Stimulated activated CD4-positive, alpha-beta T cell treated with anti-CD3 and anti-CD28 coated beads, Interleukin-15, amount 100 ng/mL, for 48 hours (primary cell): ENCODE results near the gene TFEB.
A peak's percentile ranks its signal among the peaks of the same experiment; 100 is the strongest.

Experiments
- DNase-seq, 2 donors: peaks; one replicate each; pipeline ENCODE4 v3.0.0-alpha.2; 2020; ENCODE audit warnings: low read depth in 2 of 2

TFEB gene

GRCh38 chr6:41735427-41736185 is at the start of gene TFEB:
TSS of gene TFEB (minus strand) at chr6:41735608. CDS start at chr6:41691213, 44,395 bp downstream.
- DNase-seq, result peak; percentile 85 to 92

DNA sequence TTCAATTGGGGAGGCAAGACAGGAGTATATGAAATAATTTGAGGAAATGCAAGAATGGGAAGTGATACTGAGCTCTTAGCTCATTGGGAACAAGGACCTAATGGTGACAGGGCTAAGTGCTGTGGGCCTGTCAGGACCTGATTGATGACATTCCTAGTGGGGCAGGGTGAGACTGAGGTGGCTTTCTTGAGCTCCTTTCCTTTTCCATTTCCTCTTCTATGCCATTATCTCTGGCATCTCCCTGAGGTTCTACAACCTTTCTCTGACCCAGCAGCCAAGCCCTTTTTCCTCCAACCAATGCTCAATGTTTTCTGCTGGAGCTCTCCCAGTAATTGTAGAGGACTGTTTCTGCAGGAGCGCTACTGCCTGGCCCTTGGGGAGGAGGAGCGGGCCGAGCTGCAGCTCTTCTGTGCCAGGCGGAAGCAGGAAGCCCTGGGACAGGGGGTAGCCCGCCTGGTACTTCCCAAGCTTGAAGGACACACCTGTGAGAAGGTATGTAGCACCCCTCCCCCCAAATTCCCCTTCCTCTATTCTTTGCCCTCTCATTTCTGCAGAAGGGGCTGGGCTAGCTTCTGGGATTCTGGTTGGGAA is 49.3 kb upstream of the TFEB start:
- no peak for DNase-seq

DNA sequence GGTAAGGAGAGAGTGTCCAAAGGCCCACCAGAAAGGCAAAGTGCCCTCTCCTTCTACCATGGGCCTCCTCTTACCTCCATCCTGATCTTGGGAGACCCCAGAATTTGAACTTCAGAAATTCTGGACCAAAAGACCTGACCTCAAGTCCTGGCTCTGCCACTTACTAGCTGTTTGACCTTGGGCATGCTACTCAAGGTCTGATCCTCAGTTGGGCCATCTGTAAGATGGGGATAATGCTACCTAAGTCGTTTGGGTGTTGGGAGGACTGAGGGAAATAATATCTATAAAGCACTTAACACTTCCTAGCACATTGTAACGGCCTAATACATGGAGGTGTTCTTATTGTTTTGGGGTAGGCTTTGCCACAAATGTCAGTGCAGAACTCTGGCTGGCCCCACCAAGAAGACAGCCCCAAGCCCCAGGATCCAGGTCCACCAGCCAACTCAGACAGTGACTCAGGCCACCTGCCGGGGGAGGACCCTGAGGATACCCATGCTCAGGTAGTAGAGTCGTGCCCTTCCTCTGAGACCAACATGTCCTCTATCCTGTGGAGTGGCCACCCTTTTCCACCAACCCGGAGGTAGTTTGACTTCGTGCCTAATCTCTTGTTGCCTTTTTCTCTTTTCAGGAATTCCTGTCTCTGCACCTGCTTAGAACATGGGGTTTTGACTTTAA is 47.8 kb upstream of the TFEB start:
- DNase-seq, result no peak

GRCh38 chr6:41781366-41781730 is 45.9 kb upstream of the TFEB start:
- no peak for DNase-seq

DNA sequence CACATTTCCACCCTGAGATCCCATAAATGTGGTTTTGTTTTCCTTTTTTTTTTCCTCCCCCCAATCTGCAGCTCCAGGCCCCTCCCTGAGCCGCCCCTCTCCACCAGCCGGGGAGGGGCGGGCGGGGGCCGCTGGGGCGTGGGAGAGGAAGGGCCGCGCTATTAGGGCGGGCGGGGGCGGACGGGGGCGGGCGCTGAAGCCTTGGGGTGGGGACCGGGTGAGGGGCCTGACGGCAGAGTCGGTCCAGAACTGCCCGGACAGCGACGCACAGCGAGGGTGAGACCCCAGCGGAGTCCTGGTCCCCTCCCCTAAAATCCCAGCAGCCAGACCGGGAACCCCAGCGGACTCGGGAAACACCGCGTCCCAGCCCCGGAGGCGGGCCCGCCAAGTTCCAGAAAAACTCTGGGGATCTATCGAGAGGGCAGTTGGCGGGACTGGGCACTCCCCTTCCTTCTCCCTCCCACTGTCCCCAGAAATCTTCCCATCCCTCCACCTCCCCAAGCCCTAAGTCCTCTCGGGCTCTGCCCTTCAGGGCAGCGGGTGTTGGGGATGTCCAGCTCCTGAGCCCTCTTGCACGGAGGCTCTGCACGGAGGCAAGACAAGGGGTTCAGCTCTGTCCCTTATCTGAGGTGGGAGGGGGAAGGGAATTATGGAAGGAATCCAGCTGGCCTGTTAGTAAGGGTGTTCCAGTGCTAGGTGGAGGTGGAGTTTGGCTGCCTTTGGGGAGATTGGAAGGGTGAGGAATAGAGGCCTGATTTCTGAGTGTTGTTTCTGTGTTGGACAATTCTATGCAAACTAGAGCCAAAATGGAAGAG is 45.4 kb upstream of the TFEB start, which contains the start of gene PRICKLE4:
TSS of gene PRICKLE4 (plus strand) at position 232 of the 815 bp plus-strand sequence. CDS start 2,692 bp downstream, outside the sequence.
- no peak for DNase-seq

GRCh38 chr6:41779788-41780550 is 44.6 kb upstream of the TFEB start, which contains the start of gene FRS3:
TSS of gene FRS3 (minus strand) at chr6:41779900. CDS start at chr6:41776987, 2,913 bp downstream.
- DNase-seq, result peak; percentile 98 to 99

DNA sequence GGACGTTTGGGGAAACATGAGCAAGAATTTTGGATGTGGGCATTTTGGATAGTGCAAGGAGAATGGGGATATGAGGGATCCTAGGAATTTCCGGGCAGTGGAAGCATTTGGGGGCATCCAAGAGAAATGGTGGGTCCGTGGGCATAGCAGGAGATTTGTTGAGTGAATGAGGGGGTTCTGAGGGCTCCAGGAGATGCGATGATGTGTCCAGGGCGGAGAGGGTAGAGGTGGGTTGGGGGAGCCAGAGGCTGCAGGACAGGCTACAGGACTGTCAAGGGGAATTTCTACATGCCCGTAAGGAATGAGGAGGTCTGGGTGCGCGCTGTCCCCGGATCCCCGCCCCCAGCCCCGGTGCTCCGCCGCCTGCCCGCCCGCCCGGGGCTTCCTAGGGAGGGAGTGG is 43.9 kb upstream of the TFEB start:
- DNase-seq, result no peak

DNA sequence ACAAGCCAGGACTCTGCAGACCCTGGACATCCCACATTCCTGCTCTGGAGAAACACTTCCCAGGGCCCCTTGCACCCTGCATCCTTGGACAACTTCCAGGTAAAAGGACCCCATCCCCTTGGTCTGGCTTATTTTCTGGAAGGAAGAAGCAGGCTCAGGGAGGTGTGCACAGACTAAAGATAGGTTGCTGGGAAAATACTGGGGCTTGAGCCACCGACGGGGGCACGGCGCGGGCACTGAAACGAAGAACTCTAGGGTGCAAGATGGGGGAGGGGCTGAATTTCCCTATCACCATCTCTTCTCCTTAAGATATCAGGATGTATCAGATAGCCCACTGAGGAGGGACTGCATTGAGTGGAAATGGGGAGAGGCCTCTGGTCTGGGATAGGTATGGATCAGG is 43.5 kb upstream of the TFEB start:
- DNase-seq, result no peak

GRCh38 chr6:41777551-41778285 is 42.3 kb upstream of the TFEB start:
- no peak for DNase-seq

DNA sequence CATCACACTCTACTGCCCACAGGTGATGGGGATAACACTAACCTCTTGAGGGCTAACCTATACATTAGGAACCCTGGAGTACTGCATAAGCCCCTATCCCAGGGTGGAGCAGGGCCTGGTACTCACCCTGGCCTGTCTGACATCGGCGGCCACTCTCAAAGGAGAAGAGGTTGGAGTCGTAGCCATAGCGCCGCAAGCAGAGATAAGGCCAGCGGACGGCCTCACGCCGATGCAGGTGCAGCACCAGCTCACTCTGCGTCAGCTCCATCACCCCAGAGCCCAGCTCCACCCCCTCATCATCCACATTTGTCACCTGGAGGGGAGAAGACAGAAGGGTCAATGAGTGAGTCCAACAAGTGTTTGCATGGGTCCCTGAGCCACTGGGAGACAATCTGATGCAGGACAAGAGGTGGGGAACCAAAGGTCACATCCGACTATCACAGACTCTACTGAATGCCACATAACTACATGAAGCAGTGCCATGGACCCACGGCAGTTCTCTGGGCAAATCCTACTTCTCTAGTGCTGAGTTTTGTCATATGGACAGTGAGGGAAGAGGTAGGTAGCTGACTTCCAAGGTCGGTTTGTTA is 40.0 kb upstream of the TFEB start:
- no peak for DNase-seq

- DNase-seq, result no peak
Observed at GRCh38 chr6:41774841-41775240, 39.4 kb upstream of the TFEB start.

GRCh38 chr6:41771058-41771983 is 35.9 kb upstream of the TFEB start:
- no peak for DNase-seq

DNA sequence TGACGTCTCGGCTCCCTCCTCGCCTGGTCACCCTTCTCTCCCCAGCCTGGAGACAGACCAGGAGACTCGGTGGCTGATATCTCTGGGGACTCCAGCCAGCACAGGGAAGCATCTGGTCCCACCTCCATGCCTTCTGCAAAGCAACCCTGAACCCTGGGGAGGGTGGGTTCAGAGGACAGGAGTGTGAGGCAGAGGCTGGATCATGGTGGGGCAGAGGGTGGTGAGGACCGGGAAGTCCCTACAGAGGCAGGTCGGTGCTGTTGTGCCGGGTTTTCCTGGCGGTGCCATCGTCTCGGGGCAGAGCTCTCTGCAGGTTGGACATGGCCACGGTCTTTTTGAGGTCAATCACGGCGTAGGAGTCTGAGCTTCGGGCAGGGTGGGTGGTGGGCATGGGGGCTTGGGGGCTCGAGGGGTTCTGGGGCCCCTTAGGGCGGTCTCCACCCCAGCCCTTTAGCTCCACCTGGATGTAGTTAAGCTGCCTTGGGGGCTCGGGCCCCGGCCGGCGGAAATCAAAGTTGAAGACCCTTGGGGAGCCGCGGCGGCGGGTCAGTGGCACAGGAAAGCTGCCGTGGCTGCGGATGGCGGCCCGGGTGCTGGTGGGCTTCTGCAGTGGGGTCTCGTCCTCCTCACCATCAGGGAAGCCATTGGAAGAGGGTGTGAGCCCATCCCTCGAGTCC is 35.1 kb upstream of the TFEB start:
- DNase-seq, result no peak

- DNase-seq, result no peak
Observed at GRCh38 chr6:41769376-41769775, 34.0 kb upstream of the TFEB start.

GRCh38 chr6:41768545-41769308 is 33.3 kb upstream of the TFEB start:
- no peak for DNase-seq

GRCh38 chr6:41767112-41767833 is 31.9 kb upstream of the TFEB start:
- DNase-seq, result no peak
